Measurements from ENCODE around the gene GLCE. TPM values are rescaled to one million over a fixed set of nuclear protein-coding genes. Genes with fewer than 3 reads are reported as not detected.

The GLCE gene
- total RNA-seq, 2 donors from 2014 or later: 16.3 to 17.2 TPM

GRCh38 chr15:69272139-69272538 is 111.7 kb downstream of the GLCE start:
- Mint-ChIP-seq H3K4me1 (peaks cover 43% of the 10 kb centered on the region), H3K27ac (no peak overlapping the region), H3K36me3 (ENCODE audit: low read depth) (no peaks in the 10 kb centered on the region)

GRCh38 chr15:69272891-69273290 is 112.5 kb downstream of the GLCE start:
- no peaks in the 10 kb centered on the region for H3K36me3 Mint-ChIP-seq (ENCODE audit: low read depth)
- Histone ChIP-seq H3K9me3 (ENCODE audit: control insufficient read depth, low read length) (no peaks in the 10 kb centered on the region), H3K36me3 (ENCODE audit: control insufficient read depth, insufficient read depth, low read length) (peaks cover 15% of the 10 kb centered on the region), H3K27ac (ENCODE audit: low read depth, low read length) (no peak overlapping the region), H3K9ac (ENCODE audit: extremely low read depth, low read length, poor library complexity, severe bottlenecking) (no peak overlapping the region), H3K4me1 (ENCODE audit: control insufficient read depth, insufficient read depth, low read length) (peaks cover 16% of the 10 kb centered on the region), H3K27me3 (ENCODE audit: control insufficient read depth, insufficient read depth, low read length, poor library complexity, severe bottlenecking) (no peaks in the 10 kb centered on the region), H3K4me3 (ENCODE audit: low read length) (no peak overlapping the region)
- no peak overlapping the region for H3K4me3 Mint-ChIP-seq
- WGBS, 2 experiments (ENCODE audit: insufficient coverage in 1 of 2, insufficient read length in 1 of 2): 92 to 97% methylated on average over 5 to 6 of the region's 6 CpGs
- peaks cover 47% of the 10 kb centered on the region for H3K4me1 Mint-ChIP-seq
- TF ChIP-seq CTCF (conservative IDR thresholded peaks at IDR 0.05): no peak
- no peak for DNase-seq
- H3K27me3 Mint-ChIP-seq (ENCODE audit: insufficient read depth): no peaks in the 10 kb centered on the region
- H3K9me3 Mint-ChIP-seq: no peaks in the 10 kb centered on the region
- no peak overlapping the region for H3K27ac Mint-ChIP-seq

More at GRCh38 chr15:69272139-69272538, 111.7 kb downstream of the GLCE start:
- no peaks in the 10 kb centered on the region for H3K27me3 ChIP-seq (ENCODE audit: control insufficient read depth, insufficient read depth, low read length, poor library complexity, severe bottlenecking)
- H3K4me3 Mint-ChIP-seq: no peak overlapping the region
- TF ChIP-seq CTCF (conservative IDR thresholded peaks at IDR 0.05): no peak
- peaks cover 21% of the 10 kb centered on the region for H3K36me3 ChIP-seq (ENCODE audit: control insufficient read depth, insufficient read depth, low read length)
- H3K9me3 Mint-ChIP-seq: no peaks in the 10 kb centered on the region
- peaks cover 16% of the 10 kb centered on the region for H3K4me1 ChIP-seq (ENCODE audit: control insufficient read depth, insufficient read depth, low read length)
- H3K4me3 ChIP-seq (ENCODE audit: low read length): no peak overlapping the region
- no peak overlapping the region for H3K27ac ChIP-seq (ENCODE audit: low read depth, low read length)
- H3K9ac ChIP-seq (ENCODE audit: extremely low read depth, low read length, poor library complexity, severe bottlenecking): no peak overlapping the region
- H3K9me3 ChIP-seq (ENCODE audit: control insufficient read depth, low read length): no peaks in the 10 kb centered on the region
- WGBS, 2 experiments (ENCODE audit: insufficient coverage in 1 of 2, insufficient read length in 1 of 2): 50 to 70% methylated on average over 2 of the region's 3 CpGs
- DNase-seq: no peak
- no peaks in the 10 kb centered on the region for H3K27me3 Mint-ChIP-seq (ENCODE audit: insufficient read depth)

- Histone ChIP-seq H3K9ac (ENCODE audit: extremely low read depth, low read length, poor library complexity, severe bottlenecking) (no peak overlapping the region), H3K27ac (ENCODE audit: low read depth, low read length) (no peak overlapping the region), H3K4me3 (ENCODE audit: low read length) (no peak overlapping the region), H3K4me1 (ENCODE audit: control insufficient read depth, insufficient read depth, low read length) (peaks cover 26% of the 10 kb centered on the region), H3K9me3 (ENCODE audit: control insufficient read depth, low read length) (no peaks in the 10 kb centered on the region), H3K27me3 (ENCODE audit: control insufficient read depth, insufficient read depth, low read length, poor library complexity, severe bottlenecking) (no peaks in the 10 kb centered on the region), H3K36me3 (ENCODE audit: control insufficient read depth, insufficient read depth, low read length) (no peaks in the 10 kb centered on the region)
- TF ChIP-seq CTCF (conservative IDR thresholded peaks at IDR 0.05): no peak
- 68 to 88% methylated on average over 4 of the region's 4 CpGs for WGBS, 2 experiments (ENCODE audit: insufficient coverage in 1 of 2, insufficient read length in 1 of 2)
- no peak for DNase-seq
- Mint-ChIP-seq H3K27me3 (ENCODE audit: insufficient read depth) (no peaks in the 10 kb centered on the region), H3K27ac (no peak overlapping the region), H3K36me3 (ENCODE audit: low read depth) (no peaks in the 10 kb centered on the region), H3K9me3 (no peaks in the 10 kb centered on the region), H3K4me3 (no peak overlapping the region), H3K4me1 (peaks cover 64% of the 10 kb centered on the region)
Measured at GRCh38 chr15:69275074-69275670, 114.7 kb downstream of the GLCE start.

Data from endodermal cell (in vitro differentiated cells).